SIG-M5 treated with dmso at 0.1 percent for 504 hours (cell line): Measurements from ENCODE around the gene SEC23B.
"Not testable (repeated sequence)": the region's sequence is repeated elsewhere in the genome, so short reads cannot be mapped to it uniquely, and the experiment has no call there.

ENCODE experiments used
- DNase-seq: peaks from one replicate; lab custom pipeline; 2025; ENCODE audit not compliant: unreplicated experiment; lab: John Stamatoyannopoulos, UW

The SEC23B gene

GRCh38 chr20:18507218-18508191, at the start of gene SEC23B:
Gene SEC23B, plus strand, starts transcription at chr20:18507940. Its CDS starts 2,896 bp downstream, at chr20:18510836.
- peak; percentile 99 for DNase-seq

GRCh38 chr20:18465536-18466200, 42.1 kb upstream of the SEC23B start:
- DNase-seq: no peak

- DNase-seq: no peak
Observed at GRCh38 chr20:18466574-18466893, 41.2 kb upstream of the SEC23B start.

- DNase-seq: peak; percentile 98
Observed at GRCh38 chr20:18466894-18467730, 40.6 kb upstream of the SEC23B start, which contains the start of the genes DZANK1 and POLR3F. Gene DZANK1, minus strand, starts transcription at chr20:18467030. Its CDS starts 1,672 bp downstream, at chr20:18465358. Gene POLR3F, plus strand, starts transcription at chr20:18467390. Its CDS starts 117 bp downstream, at chr20:18467507.

GRCh38 chr20:18477218-18477617, 30.5 kb upstream of the SEC23B start:
- no peak for DNase-seq

- no peak for DNase-seq
Observed at GRCh38 chr20:18477821-18478220, 29.9 kb upstream of the SEC23B start.

- DNase-seq: no peak
Observed at GRCh38 chr20:18481596-18481995, 26.1 kb upstream of the SEC23B start.

- DNase-seq: no peak
Observed at GRCh38 chr20:18488301-18488700, 19.4 kb upstream of the SEC23B start.

- no peak for DNase-seq
Observed at GRCh38 chr20:18496042-18496441, 11.7 kb upstream of the SEC23B start.

- peak; percentile 82 for DNase-seq
Observed at GRCh38 chr20:18496740-18497592, 10.8 kb upstream of the SEC23B start, which contains the start of gene RBBP9. Gene RBBP9, minus strand, starts transcription at chr20:18497225. Its CDS starts 58 bp downstream, at chr20:18497167.

GRCh38 chr20:18497603-18498002, 10.1 kb upstream of the SEC23B start:
- DNase-seq: no peak

- not testable (repeated sequence) for DNase-seq
Observed at GRCh38 chr20:18501672-18502071, 6.1 kb upstream of the SEC23B start.

- DNase-seq: no peak
Observed at GRCh38 chr20:18504479-18505060, 3.2 kb upstream of the SEC23B start.

GRCh38 chr20:18506744-18507143, 996 bp upstream of the SEC23B start:
- DNase-seq: no peak

- DNase-seq: peak; percentile 80
Observed at GRCh38 chr20:18511571-18511970, 3.8 kb downstream of the SEC23B start.

- peak; percentile 82 for DNase-seq
Observed at GRCh38 chr20:18513208-18513607, 5.5 kb downstream of the SEC23B start.

- DNase-seq: no peak
Observed at GRCh38 chr20:18514127-18514526, 6.4 kb downstream of the SEC23B start.

GRCh38 chr20:18515973-18516372, 8.2 kb downstream of the SEC23B start:
- DNase-seq: no peak

GRCh38 chr20:18522066-18522465, 14.3 kb downstream of the SEC23B start:
- DNase-seq: not testable (repeated sequence)

GRCh38 chr20:18523066-18523465, 15.3 kb downstream of the SEC23B start:
- DNase-seq: no peak
